HG03378 (cell line): ENCODE measurements around the gene SLU7.
A peak's percentile ranks its signal among the peaks of the same experiment; 100 is the strongest.
"Not testable (repeated sequence)": the region's sequence is repeated elsewhere in the genome, so short reads cannot be mapped to it uniquely, and the experiment has no call there.

Experiments
- ATAC-seq: cut with Tn5 transposase; IDR thresholded peaks from one replicate; pipeline ENCODE4 v1.9.1; 2021; ENCODE audit warnings: mild to moderate bottlenecking, moderate library complexity; ENCODE audit not compliant: unreplicated experiment

Gene SLU7

DNA sequence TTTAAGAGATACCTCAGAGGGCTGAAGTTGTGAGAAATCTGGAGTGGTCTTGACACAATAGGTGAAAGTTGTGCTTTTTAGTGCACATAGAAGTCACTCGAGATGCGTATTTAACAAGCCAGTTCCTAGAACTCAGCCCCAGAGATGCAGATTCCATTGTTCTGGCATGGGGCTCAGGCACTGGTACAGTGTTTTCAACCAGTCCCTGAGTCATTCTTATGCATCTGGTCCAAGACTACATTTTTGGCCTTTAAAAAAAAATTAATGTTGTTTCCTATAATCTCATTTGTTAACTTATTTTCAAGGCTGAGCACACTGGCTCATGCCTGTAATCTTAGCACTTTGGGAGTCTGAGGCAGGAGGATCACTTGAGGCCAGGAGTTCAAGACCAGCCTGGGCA is 32.4 kb upstream of the SLU7 start:
- no peak for ATAC-seq

GRCh38 chr5:160450164-160450932 is 31.5 kb upstream of the SLU7 start:
- ATAC-seq: peak; percentile 71

DNA sequence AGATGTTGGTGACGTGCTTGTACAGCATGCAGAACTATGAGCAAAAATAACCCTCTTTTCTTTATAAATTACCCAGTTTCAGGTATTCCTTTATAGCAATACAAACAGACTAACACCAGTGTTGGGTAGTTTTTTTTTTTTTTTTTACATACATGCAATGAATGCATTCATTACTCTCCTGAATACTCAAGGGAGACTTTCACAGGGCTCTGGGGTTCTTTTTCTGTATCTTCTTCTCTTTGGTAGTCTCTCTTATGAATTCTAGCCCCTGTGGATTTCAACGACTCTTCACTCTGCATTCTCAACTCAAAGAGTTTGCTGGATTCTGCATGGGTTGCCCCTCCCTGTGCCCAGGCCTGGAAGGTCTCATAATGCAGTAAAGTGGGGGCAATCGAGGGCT is 30.6 kb upstream of the SLU7 start:
- no peak for ATAC-seq

- ATAC-seq: no peak
These were observed 30.0 kb upstream of the SLU7 start for GRCh38 chr5:160448886-160449285.

DNA sequence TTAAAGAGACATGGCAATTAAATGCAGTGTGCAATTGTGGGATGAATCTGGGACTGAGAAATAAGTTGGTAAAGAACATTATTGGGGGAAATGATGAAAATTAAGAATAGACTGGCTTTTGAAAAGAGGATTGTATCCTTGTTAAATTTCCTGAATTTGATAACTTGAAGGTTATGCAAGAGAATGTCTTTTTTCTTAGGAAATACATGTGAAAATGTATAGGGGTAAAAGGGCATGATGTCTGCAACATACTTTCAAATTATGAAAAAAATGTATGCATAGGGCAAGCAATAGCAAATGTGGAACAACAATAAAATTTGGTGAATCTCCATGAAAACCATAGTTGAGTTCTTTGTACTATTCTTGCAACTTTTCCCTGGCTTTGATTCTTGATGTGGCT is 26.9 kb upstream of the SLU7 start:
- no peak for ATAC-seq

DNA sequence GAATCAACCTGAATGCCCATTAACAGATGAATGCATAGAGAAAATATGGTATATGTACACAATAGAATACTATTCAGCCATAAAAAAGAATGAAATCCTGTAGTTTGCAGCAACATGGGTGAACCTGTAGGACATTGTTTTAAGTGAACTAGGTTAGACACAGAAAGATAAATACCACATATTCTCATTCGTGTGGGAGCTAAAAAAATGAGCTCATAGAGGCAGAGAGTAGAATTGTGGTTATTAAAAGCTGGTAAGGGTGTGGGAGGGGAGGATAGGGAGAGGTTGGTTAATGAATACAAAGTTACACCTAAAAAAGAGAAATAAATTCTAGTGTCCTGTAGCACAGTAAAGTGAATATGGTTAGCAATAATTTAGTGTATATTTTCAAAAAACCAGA is 26.3 kb upstream of the SLU7 start:
- peak; percentile 43 for ATAC-seq

GRCh38 chr5:160444407-160444806 is 25.5 kb upstream of the SLU7 start:
- ATAC-seq: no peak

DNA sequence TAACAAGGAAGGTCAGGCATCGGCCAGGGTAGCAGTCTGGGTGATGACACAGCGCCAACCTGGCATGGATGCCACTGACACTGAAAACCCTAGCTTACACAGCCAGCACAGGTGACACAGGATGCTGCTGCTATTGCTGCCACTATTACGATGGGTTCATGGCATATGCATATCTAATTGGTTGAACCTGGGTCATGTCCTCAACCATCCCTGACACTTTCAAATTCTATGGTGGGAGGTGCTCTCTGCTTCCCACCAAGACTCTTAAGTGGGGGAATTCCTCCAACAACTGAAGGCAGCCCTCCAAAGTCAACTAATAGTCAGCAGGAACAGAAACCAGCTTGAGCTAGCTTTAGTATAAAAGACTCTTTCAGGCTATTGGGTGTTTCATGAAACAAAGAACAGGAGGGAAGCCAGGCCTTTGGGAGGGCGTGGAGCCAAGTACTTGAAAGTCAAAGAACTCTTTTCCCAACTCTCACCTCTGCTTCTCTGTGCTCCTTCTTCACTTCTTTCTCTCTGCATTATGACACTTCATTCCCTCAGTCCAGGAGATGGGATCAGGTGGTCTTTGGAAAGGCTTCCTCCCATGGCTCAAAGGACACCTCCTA is 24.0 kb upstream of the SLU7 start:
- peak; percentile 27 for ATAC-seq

DNA sequence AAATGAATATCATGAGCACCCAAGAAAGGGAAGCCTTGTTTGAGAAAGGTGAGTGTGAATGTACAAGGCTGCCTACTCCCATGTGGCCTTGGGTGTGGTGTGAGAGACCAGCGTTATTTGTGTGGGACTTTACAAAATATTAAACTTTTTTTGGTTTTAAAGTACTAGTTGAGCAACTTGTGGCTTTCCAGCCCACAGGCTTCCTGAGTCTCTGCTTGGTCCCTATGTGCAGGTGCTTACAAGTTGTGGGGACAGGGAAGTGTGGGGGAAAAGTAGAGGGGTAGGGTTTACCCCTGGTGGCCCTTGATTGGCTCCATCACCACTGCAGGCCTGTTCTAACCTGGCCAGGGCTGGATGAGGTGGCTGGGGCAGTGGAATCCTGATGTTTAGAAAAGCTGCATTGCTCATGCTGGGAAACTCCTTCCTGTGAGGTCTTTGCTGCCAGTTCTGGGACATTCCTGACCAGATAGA is 22.5 kb upstream of the SLU7 start:
- peak; percentile 42 for ATAC-seq

DNA sequence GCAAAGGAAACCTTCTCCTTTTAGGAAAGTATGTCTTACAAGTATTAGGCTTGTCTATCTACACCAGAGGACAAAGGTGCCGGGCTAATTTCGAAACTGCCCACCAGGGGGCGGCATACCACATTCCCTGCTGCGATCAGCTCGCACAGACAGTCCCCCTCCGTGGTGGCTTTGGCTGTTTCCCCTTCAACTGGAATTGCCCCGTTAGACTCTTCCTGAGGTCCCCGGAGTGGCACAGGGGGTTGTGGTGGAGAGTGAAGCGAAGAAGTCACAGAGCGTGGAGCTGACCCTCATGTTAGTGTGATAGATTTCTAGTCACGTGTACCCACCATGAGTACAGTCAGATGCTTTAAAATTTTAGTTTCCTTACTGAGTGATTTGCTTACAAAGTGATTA is 20.3 kb upstream of the SLU7 start:
- ATAC-seq: peak; percentile 52

- peak; percentile 21 for ATAC-seq
These were observed 19.7 kb upstream of the SLU7 start for GRCh38 chr5:160438316-160439204.

- no peak for ATAC-seq
These were observed 18.4 kb upstream of the SLU7 start for GRCh38 chr5:160437271-160437670.

- ATAC-seq: not testable (repeated sequence)
These were observed 17.8 kb upstream of the SLU7 start for GRCh38 chr5:160436661-160437060.

DNA sequence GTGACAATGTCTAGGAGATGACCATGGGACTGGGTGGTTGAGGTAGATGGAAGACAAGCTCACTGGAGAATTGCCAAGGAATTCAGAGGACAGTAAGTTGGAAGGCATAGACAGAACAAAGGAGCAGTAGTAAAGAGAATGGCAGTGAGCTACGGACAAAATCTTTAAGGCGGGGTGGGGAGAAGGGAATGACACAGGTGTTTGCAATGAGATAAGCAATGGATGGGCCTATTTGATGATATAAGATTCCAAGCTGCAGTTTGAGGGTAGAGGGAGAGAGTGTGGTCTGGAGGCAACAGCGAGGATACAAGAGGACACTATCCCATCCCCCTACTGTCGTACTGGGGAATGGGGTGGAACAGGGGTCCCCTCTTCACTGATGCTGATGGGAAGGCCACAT is 17.1 kb upstream of the SLU7 start:
- no peak for ATAC-seq

DNA sequence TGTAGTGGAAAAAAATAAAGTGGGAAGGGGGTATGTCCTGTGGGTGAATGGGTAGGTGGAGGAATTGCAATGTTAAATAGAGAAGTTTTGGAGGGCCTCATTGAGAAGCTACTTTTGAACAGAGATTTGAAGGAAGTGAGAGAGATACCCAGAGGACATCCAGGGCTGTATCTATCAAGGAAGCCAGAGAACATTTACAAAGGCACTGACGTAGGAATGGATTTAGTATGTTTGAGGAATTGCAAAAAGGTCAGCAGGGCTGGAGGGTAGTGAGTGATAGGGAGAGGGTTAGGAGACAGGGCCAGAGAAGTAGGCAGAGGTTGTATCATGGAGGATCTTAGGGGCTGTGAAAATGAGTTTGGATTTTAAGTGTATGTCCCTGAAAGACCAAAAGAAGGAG is 16.7 kb upstream of the SLU7 start:
- ATAC-seq: no peak

GRCh38 chr5:160434022-160434531 is 15.2 kb upstream of the SLU7 start:
- ATAC-seq: peak; percentile 76

GRCh38 chr5:160432787-160433186 is 13.9 kb upstream of the SLU7 start:
- no peak for ATAC-seq

GRCh38 chr5:160432196-160432595 is 13.3 kb upstream of the SLU7 start:
- peak; percentile 32 for ATAC-seq

DNA sequence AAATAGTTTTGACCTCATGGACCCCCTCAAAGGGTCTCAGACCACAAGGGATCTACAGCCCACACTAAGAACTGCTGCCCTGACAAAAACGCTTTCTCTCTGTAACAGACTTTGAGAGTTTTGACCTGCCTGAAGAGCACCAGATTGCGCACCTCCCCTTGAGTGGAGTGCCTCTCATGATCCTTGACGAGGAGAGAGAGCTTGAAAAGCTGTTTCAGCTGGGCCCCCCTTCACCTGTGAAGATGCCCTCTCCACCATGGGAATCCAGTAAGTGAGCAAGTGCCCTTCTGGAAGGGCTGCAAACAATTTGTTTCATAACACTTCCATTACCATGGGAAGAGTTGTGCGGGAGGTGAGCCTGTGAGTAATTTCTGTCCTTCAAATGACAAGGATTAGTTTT is 8.7 kb upstream of the SLU7 start:
- no peak for ATAC-seq

- no peak for ATAC-seq
These were observed 4.2 kb upstream of the SLU7 start for GRCh38 chr5:160423099-160423498.

DNA sequence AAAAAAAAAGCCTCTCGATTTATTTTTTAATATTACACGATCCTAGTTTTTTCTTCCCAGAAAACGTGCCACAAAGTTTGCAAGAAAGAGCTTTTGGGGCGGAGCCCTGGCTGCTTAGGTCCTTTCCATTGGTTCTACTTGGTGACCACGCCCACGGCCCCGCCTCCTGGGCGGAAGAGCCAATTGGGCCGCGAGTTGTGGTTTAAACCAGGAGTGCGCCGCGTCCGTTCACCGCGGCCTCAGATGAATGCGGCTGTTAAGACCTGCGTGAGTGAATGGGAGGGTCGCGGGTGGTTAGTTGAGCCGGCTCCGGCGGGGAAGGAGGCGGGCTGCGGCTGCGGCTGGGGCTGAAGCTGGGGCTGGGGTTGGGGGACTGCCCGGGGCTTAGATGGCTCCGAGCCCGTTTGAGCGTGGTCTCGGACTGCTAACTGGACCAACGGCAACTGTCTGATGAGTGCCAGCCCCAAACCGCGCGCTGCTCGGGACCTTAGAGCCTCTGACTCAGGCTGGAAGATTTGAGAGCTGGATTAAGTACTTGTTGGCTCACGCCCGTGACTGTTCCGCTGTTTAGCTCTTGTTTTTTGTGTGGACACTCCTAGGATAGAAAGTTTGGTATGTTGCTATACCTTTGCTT is 2.9 kb upstream of the SLU7 start, which contains the start of gene PTTG1:
TSS of gene PTTG1 (plus strand) at position 231 of the 634 bp plus-strand sequence. CDS start 458 bp downstream, outside the sequence.
- ATAC-seq: peak; percentile 62
